HEK293 (cell line): ENCODE data around the gene BAG2.
A peak's percentile ranks its signal among the peaks of the same experiment; 100 is the strongest.

Experiments used
- CTCF ChIA-PET: fragments of 350-600 bp; formaldehyde crosslinking; extraction: SDS; loops from one replicate; lab custom pipeline; 2021; ENCODE audit warnings: antibody characterized with exemption; lab: Yijun Ruan, JAX
- POLR2A ChIA-PET: fragments of 300-600 bp; formaldehyde crosslinking; extraction: SDS; loops from one replicate; lab custom pipeline; 2020; ENCODE audit warnings: antibody characterized with exemption, inconsistent platforms; lab: Yijun Ruan, JAX
- H3K27ac ChIP-seq: fragments of 200-500 bp; sonication (Bioruptor generic); 2 replicates; pipeline ENCODE4 v1.5.1; 2014; ENCODE audit warnings: low read depth, low read length, control low read depth, inconsistent platforms; ENCODE audit errors: extremely low read depth
- H3K36me3 ChIP-seq, 2 experiments: fragments of 200-500 bp in 1 of 2; sonication (Bioruptor generic) in 1 of 2; 1 replicate in 1 of 2; 2 replicates in 1 of 2; pipeline ENCODE4 v1.5.1; 2014 to 2017; ENCODE audit warnings: inconsistent platforms in 2 of 2, low read length in 2 of 2; ENCODE audit not compliant: control insufficient read depth in 2 of 2, insufficient read depth in 1 of 2
- H3K4me1 ChIP-seq: fragments of 200-500 bp; sonication (Bioruptor generic); 2 replicates; pipeline ENCODE4 v1.5.1; 2014; ENCODE audit warnings: mild to moderate bottlenecking, low read length, inconsistent platforms; ENCODE audit not compliant: control insufficient read depth, insufficient read depth
- H3K4me3 ChIP-seq: 2 replicates; pipeline ENCODE4 v1.5.1; 2011; ENCODE audit warnings: low read depth, mild to moderate bottlenecking, control low read depth, low read length, moderate library complexity
- H3K9me3 ChIP-seq: fragments of 200-500 bp; sonication (Bioruptor generic); 2 replicates; pipeline ENCODE4 v1.5.1; 2014; ENCODE audit warnings: low read depth, low read length, inconsistent platforms; ENCODE audit not compliant: control insufficient read depth, insufficient read depth
- REPIN1 ChIP-seq: fragments of 450-650 bp; formaldehyde crosslinking; IDR thresholded peaks from 2 replicates; pipeline ENCODE4 v1.5.1; 2017; ENCODE audit warnings: missing biosample characterization, missing genetic modification characterization, low read depth
- SCRT2 ChIP-seq: fragments of 450-650 bp; formaldehyde crosslinking; IDR thresholded peaks from 2 replicates; pipeline ENCODE4 v1.5.1; 2016; ENCODE audit warnings: missing biosample characterization, missing genetic modification characterization
- SETDB1 ChIP-seq: IDR thresholded peaks from one replicate; pipeline ENCODE4 v1.6.1; 2017; ENCODE audit warnings: mild to moderate bottlenecking, low read length, moderate library complexity, mixed read lengths; ENCODE audit not compliant: insufficient read length
- TRIM28 ChIP-seq: IDR thresholded peaks from 2 replicates; pipeline ENCODE4 v1.6.1; 2011; ENCODE audit warnings: low read length, control low read depth, borderline replicate concordance
- ZBTB11 ChIP-seq: fragments of 450-650 bp; formaldehyde crosslinking; conservative IDR thresholded peaks from 2 replicates; pipeline ENCODE4 v1.5.1; 2016; ENCODE audit warnings: low read depth, missing biosample characterization, missing genetic modification characterization
- ZBTB7A ChIP-seq: fragments of 450-650 bp; formaldehyde crosslinking; IDR thresholded peaks from 2 replicates; pipeline ENCODE4 v1.5.1; 2016; ENCODE audit warnings: low read depth, missing biosample characterization, missing genetic modification characterization
- ZBTB8A ChIP-seq: fragments of 450-650 bp; formaldehyde crosslinking; IDR thresholded peaks from 2 replicates; pipeline ENCODE4 v1.5.1; 2016; ENCODE audit warnings: missing biosample characterization, missing genetic modification characterization
- ZFHX2 ChIP-seq: fragments of 450-650 bp; formaldehyde crosslinking; conservative IDR thresholded peaks from 2 replicates; pipeline ENCODE4 v1.5.1; 2016; ENCODE audit warnings: missing biosample characterization, missing genetic modification characterization
- ZFP3 ChIP-seq: fragments of 450-650 bp; formaldehyde crosslinking; IDR thresholded peaks from 2 replicates; pipeline ENCODE4 v1.5.1; 2016; ENCODE audit warnings: low read depth, missing biosample characterization, missing genetic modification characterization
- ZNF114 ChIP-seq: fragments of 450-650 bp; formaldehyde crosslinking; IDR thresholded peaks from 2 replicates; pipeline ENCODE4 v1.5.0; 2017; ENCODE audit warnings: missing biosample characterization, missing genetic modification characterization
- ZNF121 ChIP-seq: fragments of 450-650 bp; formaldehyde crosslinking; IDR thresholded peaks from 2 replicates; pipeline ENCODE4 v1.5.1; 2016; ENCODE audit warnings: missing biosample characterization, missing genetic modification characterization
- ZNF146 ChIP-seq: fragments of 450-650 bp; formaldehyde crosslinking; IDR thresholded peaks from 2 replicates; pipeline ENCODE4 v1.5.1; 2016; ENCODE audit warnings: missing biosample characterization, missing genetic modification characterization
- ZNF155 ChIP-seq: fragments of 450-650 bp; formaldehyde crosslinking; IDR thresholded peaks from 2 replicates; pipeline ENCODE4 v1.5.1; 2016; ENCODE audit warnings: missing biosample characterization, missing genetic modification characterization
- ZNF174 ChIP-seq: fragments of 450-650 bp; formaldehyde crosslinking; IDR thresholded peaks from 2 replicates; pipeline ENCODE4 v1.5.0; 2017; ENCODE audit warnings: missing biosample characterization, mild to moderate bottlenecking, missing genetic modification characterization
- ZNF175 ChIP-seq: fragments of 450-650 bp; formaldehyde crosslinking; IDR thresholded peaks from 2 replicates; pipeline ENCODE4 v1.5.1; 2016; ENCODE audit warnings: missing biosample characterization, missing genetic modification characterization
- ZNF221 ChIP-seq: fragments of 450-650 bp; formaldehyde crosslinking; IDR thresholded peaks from 2 replicates; pipeline ENCODE4 v1.5.1; 2017; ENCODE audit warnings: missing biosample characterization, missing genetic modification characterization, borderline replicate concordance
- ZNF433 ChIP-seq: fragments of 450-650 bp; formaldehyde crosslinking; IDR thresholded peaks from 2 replicates; pipeline ENCODE4 v1.5.1; 2016; ENCODE audit warnings: missing biosample characterization, missing genetic modification characterization, low read depth
- ZNF449 ChIP-seq: fragments of 450-650 bp; formaldehyde crosslinking; IDR thresholded peaks from 2 replicates; pipeline ENCODE4 v1.5.1; 2017; ENCODE audit warnings: missing biosample characterization, mild to moderate bottlenecking, missing genetic modification characterization, moderate library complexity
- ZNF529 ChIP-seq: fragments of 450-650 bp; formaldehyde crosslinking; IDR thresholded peaks from 2 replicates; pipeline ENCODE4 v1.5.1; 2017; ENCODE audit warnings: missing genetic modification characterization, missing biosample characterization; ENCODE audit not compliant: insufficient replicate concordance
- ZNF555 ChIP-seq: fragments of 450-650 bp; formaldehyde crosslinking; conservative IDR thresholded peaks from 2 replicates; pipeline ENCODE4 v1.5.1; 2017; ENCODE audit warnings: missing biosample characterization, mild to moderate bottlenecking, missing genetic modification characterization, inconsistent platforms
- ZNF654 ChIP-seq: fragments of 450-650 bp; formaldehyde crosslinking; IDR thresholded peaks from 2 replicates; pipeline ENCODE4 v1.5.1; 2016; ENCODE audit warnings: low read depth, missing biosample characterization, missing genetic modification characterization
- ZSCAN23 ChIP-seq: fragments of 450-650 bp; formaldehyde crosslinking; IDR thresholded peaks from 2 replicates; pipeline ENCODE4 v1.5.1; 2016; ENCODE audit warnings: missing biosample characterization, missing genetic modification characterization
- TF ChIP-seq, protein P1 (sequence below): fragments of 450-650 bp; formaldehyde crosslinking; IDR thresholded peaks from 2 replicates; pipeline ENCODE4 v1.5.1; 2017; ENCODE audit warnings: missing biosample characterization, missing genetic modification characterization
- TF ChIP-seq, protein P2 (sequence below): fragments of 450-650 bp; formaldehyde crosslinking; IDR thresholded peaks from 2 replicates; pipeline ENCODE4 v1.5.0; 2017; ENCODE audit warnings: missing biosample characterization, missing genetic modification characterization, borderline replicate concordance

BAG2 gene

GRCh38 chr6:57210060-57210459 lies 37.9 kb downstream of the BAG2 start:
- ChIA-PET CTCF (interaction anchor here (0.7 kb wide), 2 partner anchors 165 to 596 kb away, joined by 3 to 4 read pairs; no protein-coding TSS in a partner anchor), POLR2A (interaction anchor here (1.1 kb wide), 1 partner anchor 11 kb away, joined by 3 read pairs; no protein-coding TSS in a partner anchor)
- H3K4me3 ChIP-seq, result no peak overlapping the region
- H3K27ac ChIP-seq, result no peak overlapping the region
- H3K36me3 ChIP-seq, result peaks cover 0 to 2% of the 10 kb centered on the region in 2 experiments; a peak in 1 of 3 replicates
- no peaks in the 10 kb centered on the region for H3K4me1 ChIP-seq
- H3K9me3 ChIP-seq, result no peaks in the 10 kb centered on the region
- TF ChIP-seq ZNF174 (no peak), ZNF221 (tag by site-specific recombination) (no peak), SCRT2 (0 out of 2 replicates have a peak, but pooled peaks have one; percentile 22), ZNF175 (tag by site-specific recombination) (no peak), ZNF146 (tag by site-specific recombination) (no peak)

GRCh38 chr6:57215260-57215659 lies 43.1 kb downstream of the BAG2 start:
- Histone ChIP-seq H3K9me3 (no peaks in the 10 kb centered on the region), H3K4me3 (no peak overlapping the region), H3K4me1 (no peaks in the 10 kb centered on the region), H3K36me3 (peaks cover 0 to 7% of the 10 kb centered on the region in 2 experiments; a peak in 1 of 3 replicates), H3K27ac (no peak overlapping the region)
- ChIA-PET POLR2A (no interaction called here), CTCF (interaction anchor here (1.1 to 1.2 kb wide), 2 partner anchors 9 to 52 kb away, joined by 4 to 5 read pairs; no protein-coding TSS in a partner anchor)
- TF ChIP-seq ZBTB11 (tag by site-specific recombination) (no peak), ZBTB7A (no peak), SETDB1 (peak; percentile 86), ZSCAN23 (tag by site-specific recombination) (no peak), ZBTB8A (tag by site-specific recombination) (no peak), TRIM28 (peak; percentile 56; the same call in 1 of the 2 replicates), ZFP3 (no peak), ZNF433 (tag by site-specific recombination) (no peak), ZNF449 (no peak), ZNF555 (tag by site-specific recombination) (no peak), ZNF121 (tag by site-specific recombination) (no peak), REPIN1 (tag by site-specific recombination) (no peak), ZNF155 (tag by site-specific recombination) (no peak), ZNF654 (no peak), ZNF529 (tag by site-specific recombination) (peak; percentile 15), ZFHX2 (tag by site-specific recombination) (no peak), ZNF114 (tag by site-specific recombination) (no peak)
- TF ChIP-seq, protein P1, sequence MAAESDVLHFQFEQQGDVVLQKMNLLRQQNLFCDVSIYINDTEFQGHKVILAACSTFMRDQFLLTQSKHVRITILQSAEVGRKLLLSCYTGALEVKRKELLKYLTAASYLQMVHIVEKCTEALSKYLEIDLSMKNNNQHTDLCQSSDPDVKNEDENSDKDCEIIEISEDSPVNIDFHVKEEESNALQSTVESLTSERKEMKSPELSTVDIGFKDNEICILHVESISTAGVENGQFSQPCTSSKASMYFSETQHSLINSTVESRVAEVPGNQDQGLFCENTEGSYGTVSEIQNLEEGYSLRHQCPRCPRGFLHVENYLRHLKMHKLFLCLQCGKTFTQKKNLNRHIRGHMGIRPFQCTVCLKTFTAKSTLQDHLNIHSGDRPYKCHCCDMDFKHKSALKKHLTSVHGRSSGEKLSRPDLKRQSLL (tag by site-specific recombination), result no peak
- TF ChIP-seq, protein P2, sequence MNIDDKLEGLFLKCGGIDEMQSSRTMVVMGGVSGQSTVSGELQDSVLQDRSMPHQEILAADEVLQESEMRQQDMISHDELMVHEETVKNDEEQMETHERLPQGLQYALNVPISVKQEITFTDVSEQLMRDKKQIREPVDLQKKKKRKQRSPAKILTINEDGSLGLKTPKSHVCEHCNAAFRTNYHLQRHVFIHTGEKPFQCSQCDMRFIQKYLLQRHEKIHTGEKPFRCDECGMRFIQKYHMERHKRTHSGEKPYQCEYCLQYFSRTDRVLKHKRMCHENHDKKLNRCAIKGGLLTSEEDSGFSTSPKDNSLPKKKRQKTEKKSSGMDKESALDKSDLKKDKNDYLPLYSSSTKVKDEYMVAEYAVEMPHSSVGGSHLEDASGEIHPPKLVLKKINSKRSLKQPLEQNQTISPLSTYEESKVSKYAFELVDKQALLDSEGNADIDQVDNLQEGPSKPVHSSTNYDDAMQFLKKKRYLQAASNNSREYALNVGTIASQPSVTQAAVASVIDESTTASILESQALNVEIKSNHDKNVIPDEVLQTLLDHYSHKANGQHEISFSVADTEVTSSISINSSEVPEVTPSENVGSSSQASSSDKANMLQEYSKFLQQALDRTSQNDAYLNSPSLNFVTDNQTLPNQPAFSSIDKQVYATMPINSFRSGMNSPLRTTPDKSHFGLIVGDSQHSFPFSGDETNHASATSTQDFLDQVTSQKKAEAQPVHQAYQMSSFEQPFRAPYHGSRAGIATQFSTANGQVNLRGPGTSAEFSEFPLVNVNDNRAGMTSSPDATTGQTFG (tag by site-specific recombination), result no peak
